SK-N-SH (cell line): Measurements from ENCODE around the gene TOX4. TPM values are rescaled to one million over a fixed set of nuclear protein-coding genes. Genes with fewer than 3 reads are reported as not detected.

ENCODE experiments used
- CTCF ChIA-PET: fragments of 300-600, 350-600 bp; formaldehyde crosslinking; extraction: SDS; loops from one replicate; lab custom pipeline; 2021; lab: Yijun Ruan, JAX
- POLR2A ChIA-PET: fragments of 350-600 bp; sonication (Branson Sonifier 250); formaldehyde crosslinking; extraction: SDS; loops from one replicate; lab custom pipeline; 2020; ENCODE audit warnings: antibody characterized with exemption, inconsistent platforms; lab: Yijun Ruan, JAX
- DNase-seq: peaks from one replicate; pipeline ENCODE4 v3.0.0; 2012
- H2AFZ ChIP-seq: fragments of 200-600 bp; sonication (generic); 2 replicates; pipeline ENCODE4 v1.8.1; 2016; ENCODE audit warnings: antibody characterized with exemption, mild to moderate bottlenecking, low read depth
- H3F3A ChIP-seq: fragments of 200-600 bp; sonication (generic); replicated peaks from 2 replicates; pipeline ENCODE3; 2016; ENCODE audit warnings: antibody characterized with exemption, mild to moderate bottlenecking; ENCODE audit not compliant: insufficient read depth
- H3K27ac ChIP-seq, 2 experiments: fragments of 200-500 bp in 1 of 2; fragments of 200-600 bp in 1 of 2; sonication (Bioruptor generic) in 1 of 2; sonication (generic), shearing (Covaris generic) in 1 of 2; 2 replicates each; pipeline versions ENCODE4 v1.5.1 to v1.6.1; 2014 to 2016; ENCODE audit warnings: low read depth in 2 of 2, inconsistent platforms in 1 of 2, low read length in 1 of 2, mild to moderate bottlenecking in 1 of 2, mixed read lengths in 1 of 2
- H3K27me3 ChIP-seq: fragments of 200-600 bp; sonication (generic), shearing (Covaris generic); 2 replicates; pipeline ENCODE4 v1.6.1; 2016; ENCODE audit warnings: mixed run types; ENCODE audit not compliant: insufficient read depth
- H3K36me3 ChIP-seq, 2 experiments: fragments of 200-500 bp in 1 of 2; fragments of 200-600 bp in 1 of 2; sonication (Bioruptor generic) in 1 of 2; sonication (generic) in 1 of 2; replicated peaks in 1 of 2; 2 replicates each; pipeline versions ENCODE3 to v1.5.1; 2014 to 2016; ENCODE audit warnings: low read length in 1 of 2, mild to moderate bottlenecking in 1 of 2; ENCODE audit not compliant: insufficient read depth in 2 of 2, control insufficient read depth in 1 of 2
- H3K4me1 ChIP-seq, 2 experiments: fragments of 200-500 bp in 1 of 2; fragments of 200-600 bp in 1 of 2; sonication (Bioruptor generic) in 1 of 2; sonication (generic), shearing (Covaris generic) in 1 of 2; 2 replicates each; pipeline versions ENCODE4 v1.5.1 to v1.6.1; 2014 to 2016; ENCODE audit warnings: low read depth in 1 of 2, low read length in 1 of 2, mixed run types in 1 of 2; ENCODE audit not compliant: insufficient read depth in 2 of 2, control insufficient read depth in 1 of 2
- H3K4me2 ChIP-seq: fragments of 200-600 bp; sonication (generic), shearing (Covaris generic); 2 replicates; pipeline ENCODE4 v1.6.1; 2017; ENCODE audit warnings: mixed run types
- H3K4me3 ChIP-seq, 2 experiments: fragments of 200-500 bp in 1 of 2; fragments of 200-600 bp in 1 of 2; sonication (Bioruptor generic) in 1 of 2; sonication (generic), shearing (Covaris generic) in 1 of 2; 2 replicates each; pipeline versions ENCODE4 v1.5.1 to v1.8.1; 2014 to 2016; ENCODE audit warnings: low read depth in 2 of 2, inconsistent platforms in 1 of 2, low read length in 1 of 2, mild to moderate bottlenecking in 1 of 2, mixed read lengths in 1 of 2, moderate library complexity in 1 of 2
- H3K79me2 ChIP-seq: fragments of 200-600 bp; sonication (generic); 2 replicates; pipeline ENCODE4 v1.8.1; 2017; ENCODE audit warnings: mild to moderate bottlenecking; ENCODE audit not compliant: insufficient read depth
- H3K9ac ChIP-seq: fragments of 200-600 bp; sonication (generic); 2 replicates; pipeline ENCODE4 v1.6.1; 2017; ENCODE audit warnings: mixed run types
- H3K9me2 ChIP-seq: fragments of 200-600 bp; sonication (generic); 2 replicates; pipeline ENCODE4 v1.6.1; 2017; ENCODE audit warnings: mixed run types
- H3K9me3 ChIP-seq: fragments of 200-600 bp; sonication (generic); 2 replicates; pipeline ENCODE4 v1.6.1; 2017; ENCODE audit warnings: mixed run types, mild to moderate bottlenecking, moderate library complexity
- H4K20me1 ChIP-seq: fragments of 200-600 bp; sonication (generic); 2 replicates; pipeline ENCODE4 v1.6.1; 2017; ENCODE audit warnings: mild to moderate bottlenecking, mixed run types; ENCODE audit not compliant: insufficient read depth
- CHD2 ChIP-seq: fragments of 150-350 bp; IDR thresholded peaks from 2 replicates; pipeline ENCODE4 v1.6.1; 2018; ENCODE audit warnings: low read length; ENCODE audit not compliant: partially characterized antibody
- CTCF ChIP-seq: fragments of 200-600 bp; sonication (generic); IDR thresholded peaks from 2 replicates; pipeline ENCODE4 v1.6.1; 2017; ENCODE audit warnings: antibody characterized with exemption, mild to moderate bottlenecking, moderate library complexity
- ELF1 ChIP-seq: IDR thresholded peaks from 2 replicates; pipeline ENCODE4 v1.4.0; 2012
- FOXJ3 ChIP-seq: sonication (generic); formaldehyde crosslinking; IDR thresholded peaks from 2 replicates; pipeline ENCODE4 v1.5.1; 2020; ENCODE audit warnings: mild to moderate bottlenecking, missing genetic modification reagents
- GABPA ChIP-seq: IDR thresholded peaks from 2 replicates; pipeline ENCODE4 v1.4.0; 2012; ENCODE audit warnings: low read depth, mild to moderate bottlenecking
- GATA2 ChIP-seq: sonication (generic); formaldehyde crosslinking; IDR thresholded peaks from 2 replicates; pipeline ENCODE4 v1.5.0; 2020; ENCODE audit warnings: mild to moderate bottlenecking, missing genetic modification reagents
- MEF2A ChIP-seq: IDR thresholded peaks from 2 replicates; pipeline ENCODE4 v1.4.0; 2012; ENCODE audit warnings: low read depth, borderline replicate concordance
- MXI1 ChIP-seq: IDR thresholded peaks from 2 replicates; pipeline ENCODE4 v1.6.1; 2012; ENCODE audit warnings: mild to moderate bottlenecking, low read depth, low read length, improper control_type of control experiment
- NRF1 ChIP-seq: IDR thresholded peaks from 2 replicates; pipeline ENCODE4 v1.6.1; 2012; ENCODE audit warnings: low read depth, mild to moderate bottlenecking, low read length
- POLR2AphosphoS5 ChIP-seq: IDR thresholded peaks from 2 replicates; pipeline ENCODE4 v1.6.1; 2012; ENCODE audit warnings: low read depth, low read length
- SIN3A ChIP-seq: IDR thresholded peaks from 2 replicates; pipeline ENCODE4 v1.6.1; 2012; ENCODE audit warnings: low read depth, mild to moderate bottlenecking, low read length, moderate library complexity, borderline replicate concordance
- SMC3 ChIP-seq: IDR thresholded peaks from 2 replicates; pipeline ENCODE4 v1.6.1; 2012; ENCODE audit warnings: low read depth, low read length, improper control_type of control experiment
- TAF1 ChIP-seq: IDR thresholded peaks from 2 replicates; pipeline ENCODE4 v1.6.1; 2012; ENCODE audit warnings: low read depth, mild to moderate bottlenecking, low read length, moderate library complexity, borderline replicate concordance
- YY1 ChIP-seq: IDR thresholded peaks from 2 replicates; pipeline ENCODE4 v1.4.0; 2012; ENCODE audit warnings: low read depth, mild to moderate bottlenecking
- ZBTB33 ChIP-seq: IDR thresholded peaks from 2 replicates; pipeline ENCODE4 v1.4.0; 2012; ENCODE audit warnings: low read depth, borderline replicate concordance
- WGBS: methylation state at CpG from one replicate; pipeline ENCODE4 v1.1.6; 2017; ENCODE audit warnings: low lambda C conversion rate; 5-methylcytosine and 5-hydroxymethylcytosine counted together
- polyA plus RNA-seq, 3 experiments: library from polyadenylated mRNA; depleted of rRNA; stranded (reverse); fragments of >200 nt; gene quantifications; 2 replicates each; pipeline ENCODE4 v1.2.3, GENCODE V29; 2012
- TF ChIP-seq, protein P1 (sequence below): IDR thresholded peaks from 2 replicates; pipeline ENCODE4 v1.4.0; 2012; ENCODE audit warnings: low read depth

Gene TOX4
- polyA plus RNA-seq, 1 of the 3 experiments (the other 2 are of a cell fraction) = 52.3 TPM

GRCh38 chr14:21509432-21510143, 32.6 kb downstream of the TOX4 start:
- no peak for TF ChIP-seq NRF1
- no peak for TF ChIP-seq GATA2
- no peak for TF ChIP-seq SMC3
- TF ChIP-seq POLR2AphosphoS5 = no peak
- TF ChIP-seq ZBTB33 = no peak
- no peak for TF ChIP-seq YY1

DNA sequence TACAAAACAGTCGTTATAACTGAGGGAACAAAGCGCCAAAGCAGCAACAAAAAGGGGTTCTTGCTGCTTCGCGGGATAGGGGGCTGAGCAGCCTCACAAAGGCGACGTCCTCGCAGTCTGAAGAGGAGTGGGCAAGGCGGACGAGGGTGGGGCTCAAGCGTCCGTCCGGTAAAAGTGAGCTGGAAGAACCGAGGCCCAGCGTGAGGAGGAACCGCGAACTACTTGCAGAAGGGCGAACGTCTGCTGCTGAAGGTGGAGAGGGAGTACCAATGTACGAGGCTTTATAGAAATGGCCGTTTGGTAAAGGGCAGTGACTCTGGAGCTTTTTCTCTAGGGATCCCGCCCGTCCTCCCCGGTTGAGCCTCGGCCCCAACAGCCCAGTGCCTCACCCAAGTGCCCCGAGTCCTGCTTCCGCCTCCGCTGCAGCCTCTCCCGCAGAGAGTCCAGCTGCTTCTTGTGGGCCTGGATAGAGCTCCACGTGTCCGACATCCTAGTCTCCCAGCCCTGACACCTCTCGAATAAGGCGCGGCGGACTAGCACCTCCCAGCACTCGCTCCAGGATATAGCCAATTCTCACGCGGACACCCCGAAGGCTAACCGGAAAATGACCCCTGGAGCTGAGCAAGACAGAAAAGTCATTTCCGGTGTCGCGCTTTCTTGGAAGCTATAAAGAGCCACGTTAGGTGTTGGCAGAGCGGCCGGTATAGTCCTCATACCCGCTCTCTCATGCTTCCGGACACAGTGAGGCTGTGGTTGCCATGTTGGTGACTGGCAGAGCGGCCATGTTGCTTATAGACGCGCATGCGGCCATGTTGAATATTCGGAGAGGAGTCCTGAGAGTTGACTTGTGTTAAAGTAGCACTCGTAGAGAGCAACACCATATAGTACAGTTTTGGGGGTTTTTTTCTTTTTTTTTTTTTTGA, 34.0 kb downstream of the TOX4 start, which contains the start of gene METTL3:
METTL3 (minus strand) TSS at position 606 of the 923 bp plus-strand sequence; CDS start at position 489, 117 bp downstream.
- Histone ChIP-seq H3K27ac (peak within 1 kb of the TSS; percentile 78 to 84), H3K36me3 (peaks cover 8 to 9% of the 10 kb centered on the region in 2 experiments), H3K4me2 (peak within 1 kb of the TSS; percentile 94), H3F3A (peaks cover 6% of the 10 kb centered on the region), H4K20me1 (no peaks in the 10 kb centered on the region), H3K4me1 (peaks cover 0 to 9% of the 10 kb centered on the region in 2 experiments; a peak in 3 of 4 replicates), H3K79me2 (peaks cover 50% of the 10 kb centered on the region), H3K27me3 (no peaks in the 10 kb centered on the region), H2AFZ (peak within 1 kb of the TSS; percentile 96), H3K9ac (peak within 1 kb of the TSS; percentile 90), H3K9me3 (no peaks in the 10 kb centered on the region), H3K4me3 (peak within 1 kb of the TSS; percentile 78 to 89), H3K9me2 (no peaks in the 10 kb centered on the region)
- DNase-seq = peak; percentile 85
- POLR2A ChIA-PET = interaction anchor here (0.6 to 1.9 kb wide), 13 partner anchors 8 to 126 kb away, joined by 3 to 36 read pairs (median 5); partner anchors contain the start of genes CHD8, RAB2B, SALL2 and TOX4
- 2% methylated on average over 52 of the region's 53 CpGs for WGBS
- CTCF ChIA-PET = interaction anchor here (0.7 to 4.6 kb wide), 6 partner anchors 9 to 49 kb away, joined by 3 to 49 read pairs (median 3); no protein-coding TSS in a partner anchor
- TF ChIP-seq, protein P1, sequence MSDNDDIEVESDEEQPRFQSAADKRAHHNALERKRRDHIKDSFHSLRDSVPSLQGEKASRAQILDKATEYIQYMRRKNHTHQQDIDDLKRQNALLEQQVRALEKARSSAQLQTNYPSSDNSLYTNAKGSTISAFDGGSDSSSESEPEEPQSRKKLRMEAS = peak; percentile 98
- TF ChIP-seq ELF1 (peak; percentile 83), CHD2 (peak; percentile 95), SIN3A (peak; percentile 100), MEF2A (no peak), POLR2AphosphoS5 (peak; percentile 78), MXI1 (peak; percentile 100), NRF1 (peak; percentile 56), ZBTB33 (peak; percentile 92), YY1 (peak; percentile 100), TAF1 (peak; percentile 81), FOXJ3 (CRISPR knock-in tag) (no peak), GABPA (peak; percentile 99), CTCF (no peak)

More at GRCh38 chr14:21509432-21510143, 32.6 kb downstream of the TOX4 start:
- Histone ChIP-seq H3K9me3 (no peaks in the 10 kb centered on the region), H3K4me2 (peak overlapping the region; percentile 94), H3K4me3 (peak overlapping the region; percentile 78 to 89), H3K79me2 (peaks cover 64% of the 10 kb centered on the region), H3K27ac (peak overlapping the region in 1 of 2 experiments; percentile 84; a peak in 1 of 4 replicates), H3K27me3 (no peaks in the 10 kb centered on the region), H3K4me1 (peaks cover 0 to 9% of the 10 kb centered on the region in 2 experiments; a peak in 3 of 4 replicates), H3K36me3 (peaks cover 8 to 19% of the 10 kb centered on the region in 2 experiments), H3F3A (peaks cover 6% of the 10 kb centered on the region), H4K20me1 (no peaks in the 10 kb centered on the region), H2AFZ (no peak overlapping the region), H3K9me2 (no peaks in the 10 kb centered on the region), H3K9ac (peak overlapping the region; percentile 90; the same call in 1 of the 2 replicates)
- 79% methylated on average over 6 of the region's 6 CpGs for WGBS
- ChIA-PET POLR2A (interaction anchor here (1.7 kb wide), 1 partner anchor 9 kb away, joined by 3 read pairs; no protein-coding TSS in a partner anchor), CTCF (interaction anchor here (0.6 to 4.6 kb wide), 3 partner anchors 13 to 333 kb away, joined by 3 to 49 read pairs (median 18); no protein-coding TSS in a partner anchor)
- no peak for DNase-seq
